Neural crest cell (in vitro differentiated cells): ENCODE data around the gene NRG2. TPM values are rescaled to one million over a fixed set of nuclear protein-coding genes. Genes with fewer than 3 reads are reported as not detected.

ENCODE experiments used
- DNase-seq: peaks from one replicate; pipeline ENCODE4 v3.0.0; 2021; ENCODE audit warnings: low read depth, mixed read lengths, low spot score
- H3K27ac Mint-ChIP-seq: one replicate; pipeline ENCODE4 v1.8.0; 2021; ENCODE audit warnings: mild to moderate bottlenecking, mixed read lengths; ENCODE audit not compliant: unreplicated experiment
- H3K27me3 Mint-ChIP-seq: 2 replicates; pipeline ENCODE4 v1.8.0; 2021; ENCODE audit warnings: low read depth, mild to moderate bottlenecking, mixed read lengths
- H3K36me3 Mint-ChIP-seq: 2 replicates; pipeline ENCODE4 v1.8.0; 2021; ENCODE audit warnings: low read depth, mild to moderate bottlenecking, mixed read lengths
- H3K4me1 Mint-ChIP-seq: 2 replicates; pipeline ENCODE4 v1.8.0; 2021; ENCODE audit warnings: mixed read lengths
- H3K4me3 Mint-ChIP-seq: one replicate; pipeline ENCODE4 v1.8.0; 2021; ENCODE audit warnings: mild to moderate bottlenecking, mixed read lengths
- H3K9me3 Mint-ChIP-seq: 2 replicates; pipeline ENCODE4 v1.8.0; 2021; ENCODE audit warnings: mixed read lengths
- CTCF ChIP-seq: fragments of 200-600 bp; sonication (generic); conservative IDR thresholded peaks from 2 replicates; pipeline ENCODE4 v1.5.0; 2021; ENCODE audit warnings: antibody characterized with exemption, mild to moderate bottlenecking
- total RNA-seq: library from RNA; stranded (reverse); gene quantifications from 2 replicates; pipeline ENCODE4 v1.2.1, GENCODE V29; 2021

NRG2 gene
- total RNA-seq, 1 donor from 2014 or later = 0.82 TPM

GRCh38 chr5:140060816-140061215, 17.7 kb upstream of the NRG2 start:
- no peak for TF ChIP-seq CTCF
- Mint-ChIP-seq H3K9me3 (no peaks in the 10 kb centered on the region), H3K27me3 (peaks cover 28% of the 10 kb centered on the region), H3K4me3 (no peak overlapping the region), H3K4me1 (no peaks in the 10 kb centered on the region), H3K27ac (no peak overlapping the region), H3K36me3 (no peaks in the 10 kb centered on the region)
- DNase-seq = no peak

- H3K36me3 Mint-ChIP-seq = no peaks in the 10 kb centered on the region
- no peaks in the 10 kb centered on the region for H3K9me3 Mint-ChIP-seq
- H3K4me3 Mint-ChIP-seq = no peak overlapping the region
- no peak for TF ChIP-seq CTCF
- DNase-seq = no peak
- no peaks in the 10 kb centered on the region for H3K4me1 Mint-ChIP-seq
- peaks cover 6% of the 10 kb centered on the region for H3K27me3 Mint-ChIP-seq
- no peak overlapping the region for H3K27ac Mint-ChIP-seq
These were observed 15.3 kb upstream of the NRG2 start for GRCh38 chr5:140058212-140058932.

- H3K27me3 Mint-ChIP-seq = no peaks in the 10 kb centered on the region
- no peaks in the 10 kb centered on the region for H3K4me1 Mint-ChIP-seq
- H3K9me3 Mint-ChIP-seq = no peaks in the 10 kb centered on the region
- TF ChIP-seq CTCF = no peak
- no peak overlapping the region for H3K4me3 Mint-ChIP-seq
- no peak for DNase-seq
- H3K36me3 Mint-ChIP-seq = no peaks in the 10 kb centered on the region
- no peak overlapping the region for H3K27ac Mint-ChIP-seq
These were observed 13.8 kb upstream of the NRG2 start for GRCh38 chr5:140056880-140057279.

- peaks cover 10% of the 10 kb centered on the region for H3K27me3 Mint-ChIP-seq
- H3K4me1 Mint-ChIP-seq = no peaks in the 10 kb centered on the region
- TF ChIP-seq CTCF = no peak
- no peak for DNase-seq
- H3K4me3 Mint-ChIP-seq = no peak overlapping the region
- no peaks in the 10 kb centered on the region for H3K36me3 Mint-ChIP-seq
- H3K9me3 Mint-ChIP-seq = no peaks in the 10 kb centered on the region
- H3K27ac Mint-ChIP-seq = no peak overlapping the region
These were observed 12.1 kb upstream of the NRG2 start for GRCh38 chr5:140055152-140055551.

- DNase-seq = no peak
- Mint-ChIP-seq H3K4me3 (no peak overlapping the region), H3K4me1 (no peaks in the 10 kb centered on the region), H3K9me3 (no peaks in the 10 kb centered on the region), H3K27ac (no peak overlapping the region), H3K27me3 (peaks cover 14% of the 10 kb centered on the region), H3K36me3 (no peaks in the 10 kb centered on the region)
- no peak for TF ChIP-seq CTCF
These were observed 11.1 kb upstream of the NRG2 start for GRCh38 chr5:140054086-140054689.
